GM20000 (cell line): ENCODE results near the gene WFS1.

Experiments
- DNase-seq: peaks from one replicate; pipeline ENCODE4 v3.0.0; 2012; ENCODE audit warnings: low spot score
- TF ChIP-seq, protein P1 (sequence below): IDR thresholded peaks from 2 replicates; pipeline ENCODE4 v1.5.1; 2012; ENCODE audit warnings: mild to moderate bottlenecking, control low read depth; ENCODE audit errors: extremely low read depth, missing control alignments

The WFS1 gene

DNA sequence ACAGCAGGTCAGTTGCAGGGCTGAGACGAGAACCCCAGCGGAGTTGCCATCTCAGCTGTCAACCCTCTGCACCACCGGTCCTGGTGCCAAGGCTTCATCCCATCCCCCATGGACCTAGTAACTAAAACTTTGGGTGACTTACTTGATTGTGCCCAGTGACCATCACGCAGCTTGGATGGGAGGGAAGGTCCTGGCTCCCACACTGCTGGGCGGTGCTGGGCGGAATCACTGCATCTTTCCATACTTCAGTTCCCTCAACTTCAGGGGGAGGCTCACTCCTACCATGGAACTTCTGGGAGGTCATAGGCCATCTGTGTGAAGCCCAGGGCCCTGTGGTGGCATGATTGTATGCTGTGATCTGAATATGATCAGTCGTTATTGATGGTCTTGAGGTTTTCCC lies 43.1 kb upstream of the WFS1 start:
- TF ChIP-seq, protein P1, sequence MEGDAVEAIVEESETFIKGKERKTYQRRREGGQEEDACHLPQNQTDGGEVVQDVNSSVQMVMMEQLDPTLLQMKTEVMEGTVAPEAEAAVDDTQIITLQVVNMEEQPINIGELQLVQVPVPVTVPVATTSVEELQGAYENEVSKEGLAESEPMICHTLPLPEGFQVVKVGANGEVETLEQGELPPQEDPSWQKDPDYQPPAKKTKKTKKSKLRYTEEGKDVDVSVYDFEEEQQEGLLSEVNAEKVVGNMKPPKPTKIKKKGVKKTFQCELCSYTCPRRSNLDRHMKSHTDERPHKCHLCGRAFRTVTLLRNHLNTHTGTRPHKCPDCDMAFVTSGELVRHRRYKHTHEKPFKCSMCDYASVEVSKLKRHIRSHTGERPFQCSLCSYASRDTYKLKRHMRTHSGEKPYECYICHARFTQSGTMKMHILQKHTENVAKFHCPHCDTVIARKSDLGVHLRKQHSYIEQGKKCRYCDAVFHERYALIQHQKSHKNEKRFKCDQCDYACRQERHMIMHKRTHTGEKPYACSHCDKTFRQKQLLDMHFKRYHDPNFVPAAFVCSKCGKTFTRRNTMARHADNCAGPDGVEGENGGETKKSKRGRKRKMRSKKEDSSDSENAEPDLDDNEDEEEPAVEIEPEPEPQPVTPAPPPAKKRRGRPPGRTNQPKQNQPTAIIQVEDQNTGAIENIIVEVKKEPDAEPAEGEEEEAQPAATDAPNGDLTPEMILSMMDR: no peak
- DNase-seq: no peak

DNA sequence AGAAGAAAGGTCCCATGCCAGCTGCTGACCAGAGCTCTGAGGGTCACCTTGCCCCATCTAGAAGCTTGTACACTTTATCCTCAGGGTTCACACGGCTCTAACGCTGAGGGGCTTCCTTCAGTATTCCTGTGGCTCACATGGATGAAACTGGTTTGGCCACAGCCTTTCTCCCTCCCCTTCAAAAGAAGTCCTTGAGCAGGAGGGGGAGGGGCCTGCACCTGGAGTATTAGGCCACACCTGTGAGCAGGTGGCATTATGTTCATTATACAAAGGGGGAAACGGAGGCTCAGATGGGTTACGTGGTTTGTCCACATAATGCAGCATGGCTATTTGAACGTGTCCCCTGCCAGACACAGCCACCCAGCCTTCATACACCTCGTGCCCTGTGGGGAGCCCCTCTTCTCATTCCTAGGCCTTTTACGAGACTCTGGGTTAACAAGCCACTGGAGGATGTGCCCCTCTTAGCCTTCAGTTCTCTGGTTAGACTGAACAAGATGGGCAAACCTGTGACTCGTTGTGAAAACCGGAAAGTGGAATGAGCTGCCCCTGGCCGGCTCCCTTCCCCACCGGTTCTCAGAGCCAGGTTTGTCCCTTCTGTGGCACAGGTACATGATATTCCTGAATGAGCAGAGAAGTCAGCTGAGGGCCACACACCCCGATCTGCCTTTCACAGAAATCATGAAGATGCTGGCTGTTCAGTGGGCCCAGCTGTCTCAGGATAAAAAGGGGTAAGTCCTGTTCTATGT lies 42.1 kb upstream of the WFS1 start:
- DNase-seq: no peak
- TF ChIP-seq, protein P1: no peak

DNA sequence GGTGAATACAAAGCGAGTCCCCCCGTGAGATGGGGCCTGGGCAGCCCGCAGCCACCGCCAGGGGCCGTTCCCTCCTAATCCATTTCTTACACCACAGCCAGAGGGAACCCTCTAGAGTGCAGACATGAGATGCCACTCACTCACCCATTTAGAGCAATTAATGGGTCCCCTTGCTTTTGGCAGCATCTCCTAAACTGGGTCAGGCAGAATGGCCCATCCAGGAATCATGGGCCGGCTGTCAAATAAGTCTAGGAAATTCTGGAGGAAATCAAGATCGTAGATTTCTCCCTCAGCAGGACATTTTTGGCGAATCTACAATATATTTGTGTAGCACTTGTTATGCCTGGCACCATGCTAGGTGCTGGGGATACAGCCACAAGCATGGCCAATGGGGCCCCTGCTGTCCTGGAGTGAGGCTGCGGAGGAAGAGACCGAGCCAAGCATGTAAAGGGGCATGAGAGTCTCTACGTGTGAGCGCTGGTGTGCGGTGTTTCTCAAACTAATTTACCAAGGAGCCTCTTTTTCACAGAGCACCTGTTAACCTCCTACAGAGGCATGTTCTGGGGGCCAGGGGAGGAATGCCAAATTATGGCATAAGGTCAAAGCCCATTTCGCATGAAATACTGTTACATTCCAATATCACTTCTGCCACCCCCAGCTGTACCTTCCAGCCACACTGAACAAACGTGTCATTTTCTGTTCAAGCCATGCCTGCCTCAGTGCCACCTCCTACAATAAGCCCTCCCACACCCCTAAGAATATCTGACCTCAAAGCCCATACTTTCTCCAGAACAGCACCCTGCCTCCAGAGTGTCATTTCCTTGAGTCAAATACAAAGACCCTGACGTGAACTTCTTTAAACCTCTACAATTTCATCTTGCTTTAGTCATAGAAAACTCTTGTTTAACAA lies 41.2 kb upstream of the WFS1 start:
- no peak for DNase-seq
- TF ChIP-seq, protein P1: no peak

DNA sequence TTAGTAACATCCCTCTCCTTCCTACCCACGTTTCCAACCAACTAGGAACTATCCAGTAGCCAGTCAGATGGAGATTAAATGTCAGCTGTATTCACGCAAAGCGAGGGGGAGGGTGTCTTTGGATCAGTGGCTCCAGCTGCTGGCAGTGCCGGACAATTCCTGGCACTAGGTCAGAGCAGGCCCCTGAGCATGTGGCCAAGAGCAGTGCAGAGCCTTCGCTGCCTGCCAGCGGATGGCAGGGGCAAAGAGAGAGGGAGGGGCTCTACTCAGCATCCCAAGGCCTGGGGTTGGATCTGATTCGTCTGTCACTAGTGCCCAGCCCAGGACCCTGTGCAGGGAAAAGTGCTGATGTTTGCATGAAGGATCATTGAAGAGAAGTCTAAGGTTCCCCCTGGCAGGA lies 40.6 kb upstream of the WFS1 start:
- DNase-seq: no peak
- TF ChIP-seq, protein P1: no peak

DNA sequence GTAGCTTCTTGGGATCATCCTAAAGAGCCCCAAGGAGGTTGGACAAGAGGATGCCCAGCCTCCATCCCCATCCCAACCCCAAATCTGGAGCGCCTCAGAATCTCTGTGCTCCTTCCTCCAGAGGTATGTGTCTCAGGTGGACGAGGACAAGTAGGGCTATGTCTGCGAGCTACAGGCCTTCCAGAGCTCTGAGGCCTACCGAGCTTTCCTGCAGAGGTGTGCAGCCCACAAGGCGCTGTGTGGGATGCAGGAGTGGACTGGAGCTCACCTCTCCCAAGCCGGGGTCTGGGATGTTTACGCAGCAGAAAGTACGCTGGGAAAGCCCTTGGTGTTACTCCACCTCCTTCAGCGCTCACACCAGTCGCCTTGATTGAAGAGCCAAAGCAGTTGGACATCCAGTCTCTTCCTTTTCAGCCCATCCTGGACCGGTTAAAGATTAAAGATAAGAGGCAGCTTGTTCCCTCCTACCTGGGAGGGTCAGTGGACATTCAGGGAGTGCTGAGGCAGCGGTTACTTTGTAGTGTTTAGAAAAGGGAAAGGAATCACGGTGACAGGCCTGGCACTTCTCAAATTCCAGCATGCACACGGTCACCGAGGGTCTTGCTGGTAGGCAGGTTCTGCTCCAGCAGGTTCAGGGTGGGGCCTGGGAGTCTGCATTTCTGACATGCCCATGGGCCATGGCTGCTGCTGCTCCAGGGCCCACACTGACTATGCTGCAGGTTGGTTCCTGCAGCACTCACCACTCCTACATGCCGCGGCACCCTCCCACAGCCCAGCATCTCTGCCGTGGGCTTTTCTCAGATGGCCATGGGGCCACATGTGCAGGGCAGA lies 39.8 kb upstream of the WFS1 start:
- TF ChIP-seq, protein P1: no peak
- no peak for DNase-seq

GRCh38 chr4:6230502-6230785 lies 39.2 kb upstream of the WFS1 start:
- TF ChIP-seq, protein P1: no peak
- DNase-seq: no peak
